Neural cell (in vitro differentiated cells): ENCODE data around the gene INPP4B.

ENCODE experiments used
- CTCF ChIP-seq: fragments of 450-650 bp; IDR thresholded peaks from 2 replicates; pipeline ENCODE4 v1.5.1; 2014; ENCODE audit warnings: antibody characterized with exemption, mild to moderate bottlenecking, moderate library complexity; ENCODE audit not compliant: poor library complexity, severe bottlenecking
- EP300 ChIP-seq: fragments of 450-650 bp; conservative IDR thresholded peaks from 2 replicates; pipeline ENCODE4 v1.6.1; 2014; ENCODE audit warnings: antibody characterized with exemption, mild to moderate bottlenecking, moderate library complexity; ENCODE audit not compliant: poor library complexity, severe bottlenecking
- EZH2 ChIP-seq: fragments of 200-600, 300-800 bp; shearing (Covaris generic), sonication (generic); IDR thresholded peaks from 2 replicates; pipeline ENCODE4 v1.6.1; 2014; ENCODE audit warnings: antibody characterized with exemption, low read length, borderline replicate concordance, mild to moderate bottlenecking; ENCODE audit not compliant: insufficient read depth, poor library complexity, severe bottlenecking
- MXI1 ChIP-seq: fragments of 450-650 bp; conservative IDR thresholded peaks from 2 replicates; pipeline ENCODE4 v1.6.1; 2014; ENCODE audit warnings: antibody characterized with exemption, mild to moderate bottlenecking; ENCODE audit not compliant: poor library complexity, severe bottlenecking
- POLR2AphosphoS5 ChIP-seq: IDR thresholded peaks from 2 replicates; pipeline ENCODE4 v1.6.1; 2012
- RAD21 ChIP-seq: fragments of 450-650 bp; conservative IDR thresholded peaks from 2 replicates; pipeline ENCODE4 v1.6.1; 2014; ENCODE audit warnings: antibody characterized with exemption, mild to moderate bottlenecking, moderate library complexity
- REST ChIP-seq: IDR thresholded peaks from 2 replicates; pipeline ENCODE4 v1.6.1; 2012; ENCODE audit warnings: borderline replicate concordance

- TF ChIP-seq CTCF (no peak), POLR2AphosphoS5 (no peak), EZH2 (no peak), REST (no peak), MXI1 (no peak), RAD21 (no peak), EP300 (no peak)
Measured at GRCh38 chr4:142549248-142549647, 296.9 kb downstream of the INPP4B start.
